GM19455 (cell line): ENCODE measurements around the gene CMSS1.
"Not testable (repeated sequence)": the region's sequence is repeated elsewhere in the genome, so short reads cannot be mapped to it uniquely, and the experiment has no call there.

Experiments used
- ATAC-seq: cut with Tn5 transposase; IDR thresholded peaks from one replicate; pipeline ENCODE4 v1.9.1; 2021; ENCODE audit not compliant: unreplicated experiment

The CMSS1 gene

DNA sequence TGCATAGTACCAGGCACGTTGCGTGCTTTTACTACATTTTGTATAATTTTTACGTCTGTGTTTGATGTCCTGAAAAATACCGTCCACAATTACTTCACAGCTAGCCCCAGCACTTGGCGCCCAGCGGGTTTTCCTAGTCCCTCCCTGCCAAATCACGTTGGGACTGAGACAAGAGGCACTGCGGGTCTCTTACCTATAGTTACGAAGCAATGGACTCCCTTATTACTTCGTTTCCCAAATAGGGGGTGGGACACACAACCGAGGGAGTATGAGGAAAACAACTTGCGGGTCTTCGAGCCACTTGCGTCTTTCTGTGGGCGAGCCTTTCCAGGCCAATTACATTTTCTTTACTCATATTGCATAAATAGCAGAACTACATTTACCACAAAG lies 620 bp upstream of the CMSS1 start:
- no peak for ATAC-seq

DNA sequence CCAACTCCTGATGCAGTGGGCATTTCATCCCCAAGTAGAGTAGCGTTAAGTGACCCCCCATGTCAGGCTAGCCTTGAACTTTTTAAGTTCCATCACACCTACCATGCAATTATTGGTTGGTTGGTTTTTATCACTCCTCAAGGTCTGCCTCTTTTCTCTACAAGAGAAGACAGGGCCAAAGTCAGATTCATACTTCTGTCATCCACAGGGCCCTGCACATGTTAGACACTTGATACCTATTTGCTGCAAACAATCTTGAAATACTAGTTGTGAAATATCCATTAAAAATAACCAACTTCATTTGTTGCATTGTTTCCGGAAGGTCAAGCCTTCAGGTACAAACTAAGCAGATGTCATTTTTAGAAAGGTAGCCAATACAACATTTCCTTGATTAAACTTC lies 1.2 kb downstream of the CMSS1 start:
- ATAC-seq, result no peak

DNA sequence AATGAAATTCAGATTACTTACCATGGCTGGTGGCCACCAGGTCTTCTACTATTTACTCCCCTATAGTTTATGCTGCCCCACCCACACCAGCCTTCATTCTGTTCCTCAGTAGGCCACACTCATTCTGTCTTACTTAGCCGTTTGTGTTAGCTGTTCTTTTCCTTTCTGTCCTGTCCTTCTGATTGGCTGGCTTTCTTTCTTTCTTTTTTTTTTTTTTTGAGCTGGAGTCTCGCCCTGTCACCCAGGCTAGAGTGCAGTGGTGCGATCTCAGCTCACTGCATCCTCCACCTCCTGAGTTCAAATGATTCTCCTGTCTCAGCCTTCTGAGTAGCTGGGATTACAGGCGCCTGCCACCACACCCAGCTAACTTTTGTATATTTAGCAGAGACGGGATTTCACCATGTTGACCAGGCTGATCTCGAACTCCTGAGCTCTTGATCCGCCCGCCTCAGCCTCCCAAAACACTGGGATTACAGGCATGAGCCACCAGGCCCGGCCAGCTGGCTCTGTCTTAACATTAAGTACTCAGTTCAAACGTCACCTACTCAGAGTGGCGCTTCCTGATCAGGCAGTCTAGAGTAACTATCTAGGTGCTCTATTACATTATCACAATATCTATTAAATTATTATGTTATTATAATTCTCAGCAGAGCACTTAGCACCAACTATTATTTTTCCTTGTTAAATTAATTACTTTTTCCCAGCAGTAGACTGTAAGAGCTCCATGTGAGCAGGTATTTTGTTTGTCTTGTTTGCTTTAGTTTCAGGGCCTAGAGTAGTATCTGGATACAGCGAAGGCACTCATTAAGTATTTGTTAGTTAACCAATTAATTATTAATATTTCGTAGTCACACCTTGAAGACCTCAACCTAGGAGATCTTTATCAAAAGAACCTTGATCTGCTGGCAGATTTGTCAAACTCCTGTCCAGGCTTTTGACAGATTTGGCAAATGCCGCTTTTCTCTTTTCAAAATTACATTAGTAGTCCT lies 6.4 kb downstream of the CMSS1 start:
- ATAC-seq, result no peak

DNA sequence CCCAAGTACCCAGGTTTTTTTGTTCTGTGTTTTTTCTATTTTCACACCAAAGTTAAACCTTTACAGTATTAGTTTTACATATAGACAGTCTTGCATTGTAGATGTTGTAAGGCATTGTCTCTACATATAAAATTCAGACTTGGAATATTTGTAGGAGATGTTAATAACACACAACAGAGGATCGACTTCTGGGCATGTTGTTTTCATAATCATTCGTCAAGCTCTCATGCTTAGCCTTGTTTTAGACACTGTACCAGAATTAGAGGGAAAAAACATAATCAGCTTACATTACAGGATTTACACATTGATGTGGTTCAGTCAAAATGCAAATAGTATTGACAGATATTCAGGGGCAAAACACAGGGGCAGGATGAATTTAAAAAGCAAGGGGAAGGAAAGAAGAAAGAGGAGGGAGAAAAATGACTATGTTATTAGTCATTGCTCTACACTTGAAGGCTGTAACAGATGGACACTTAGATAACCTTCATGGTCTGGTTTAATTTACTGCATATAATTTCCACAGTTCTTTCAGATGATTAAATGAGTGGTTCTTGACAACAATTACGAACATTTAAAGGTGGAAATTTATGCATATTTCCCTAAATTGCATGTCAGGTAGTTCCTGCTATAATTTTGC lies 7.5 kb downstream of the CMSS1 start:
- ATAC-seq, result no peak

DNA sequence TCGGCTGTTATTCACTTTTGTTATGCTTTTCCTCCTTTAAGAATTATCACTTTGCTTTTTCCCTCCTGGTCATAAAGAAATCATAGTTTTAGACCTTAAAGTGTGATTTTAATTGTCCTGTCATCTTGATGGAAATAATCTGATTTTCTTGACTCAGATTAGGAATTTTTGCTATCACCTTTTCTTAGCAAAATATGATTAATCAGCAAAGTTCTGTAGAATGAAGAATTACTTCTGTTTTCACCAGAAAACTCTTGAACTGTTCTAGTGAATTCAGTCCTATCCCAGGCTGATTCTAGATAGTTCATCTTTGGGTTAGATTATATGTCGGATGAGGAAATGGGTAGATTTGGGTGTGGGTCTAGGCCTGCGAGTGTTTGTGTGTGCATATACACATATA lies 12.2 kb downstream of the CMSS1 start:
- ATAC-seq, result no peak

DNA sequence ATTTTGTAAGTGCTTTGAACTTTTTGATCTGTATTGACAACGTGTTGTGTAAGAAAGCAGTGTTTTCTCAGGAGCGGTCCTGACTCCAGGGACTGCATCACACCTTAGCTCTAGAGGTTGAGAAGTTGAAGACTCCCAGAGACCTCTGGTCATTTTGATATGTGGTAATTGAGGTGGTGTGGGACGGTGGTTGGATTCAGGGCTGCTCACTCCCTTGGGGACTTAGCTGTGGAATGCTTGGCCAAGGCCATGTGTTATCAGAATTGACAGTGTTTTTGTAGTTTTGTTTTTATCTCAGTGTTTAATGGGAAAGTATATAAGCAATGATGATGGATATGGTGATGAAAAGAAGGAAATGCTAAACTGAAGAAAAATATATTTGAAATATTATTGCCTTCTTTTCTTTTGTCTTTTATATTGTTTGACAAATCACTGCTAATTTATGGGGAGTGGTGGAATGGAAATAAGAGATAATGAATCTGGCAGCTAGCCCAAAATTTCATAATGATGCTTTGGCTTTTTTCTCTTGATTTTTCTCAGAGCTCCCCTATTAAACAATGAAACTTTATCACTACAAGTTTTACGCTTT lies 16.0 kb downstream of the CMSS1 start:
- no peak for ATAC-seq

DNA sequence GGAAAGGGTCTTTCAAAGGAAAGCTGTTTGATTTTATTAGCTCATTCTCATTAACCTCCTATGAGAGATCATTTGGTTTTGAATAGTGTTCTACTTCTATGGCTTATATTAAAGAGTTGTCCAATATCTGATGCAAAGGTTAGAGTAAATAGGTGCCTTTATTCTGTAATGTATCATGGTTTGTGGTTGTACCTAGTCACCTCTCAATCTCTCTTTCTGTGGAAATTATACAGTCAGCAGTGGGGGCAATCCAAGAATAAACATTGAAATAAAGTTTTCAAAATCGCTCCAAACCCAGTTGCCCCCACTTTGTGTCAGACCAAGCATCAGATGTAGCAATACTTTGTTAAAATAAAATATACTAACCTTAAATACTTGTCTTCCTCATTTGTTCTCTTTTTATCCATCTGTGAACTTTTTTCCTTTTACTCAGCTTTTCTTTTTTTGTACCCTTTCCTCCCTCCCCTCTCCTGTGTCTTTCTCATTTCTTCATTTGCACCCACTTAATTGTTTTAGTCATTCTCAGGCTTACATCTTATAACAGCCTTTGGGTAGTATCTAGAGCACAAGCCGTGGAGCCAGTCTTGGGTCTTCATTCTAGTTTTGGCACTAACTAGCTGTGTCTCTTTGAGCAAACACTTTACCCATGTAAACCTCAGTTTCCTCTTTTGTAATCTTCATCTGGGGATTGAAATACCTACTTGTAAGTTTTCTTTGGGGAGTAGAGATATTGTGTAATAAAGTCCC lies 16.7 kb downstream of the CMSS1 start:
- no peak for ATAC-seq

DNA sequence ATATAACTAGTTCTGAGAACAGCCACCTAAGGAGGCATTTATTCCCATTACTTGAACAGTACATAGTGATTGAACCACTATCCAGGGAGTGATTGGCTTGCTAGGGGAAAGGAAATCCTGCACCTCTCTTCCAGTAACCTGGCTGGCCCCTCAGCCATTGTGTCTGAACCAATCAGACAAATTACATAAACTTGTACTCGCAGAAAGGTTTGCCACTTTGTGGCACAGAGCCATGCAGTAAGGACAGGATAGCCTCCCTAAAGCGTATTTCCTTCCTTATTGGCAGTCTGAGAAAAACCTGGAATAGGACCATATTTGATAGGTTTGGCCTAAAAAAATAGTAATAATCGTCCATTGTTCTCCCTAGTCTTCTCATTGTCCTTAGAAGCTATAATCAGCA lies 19.0 kb downstream of the CMSS1 start:
- no peak for ATAC-seq

DNA sequence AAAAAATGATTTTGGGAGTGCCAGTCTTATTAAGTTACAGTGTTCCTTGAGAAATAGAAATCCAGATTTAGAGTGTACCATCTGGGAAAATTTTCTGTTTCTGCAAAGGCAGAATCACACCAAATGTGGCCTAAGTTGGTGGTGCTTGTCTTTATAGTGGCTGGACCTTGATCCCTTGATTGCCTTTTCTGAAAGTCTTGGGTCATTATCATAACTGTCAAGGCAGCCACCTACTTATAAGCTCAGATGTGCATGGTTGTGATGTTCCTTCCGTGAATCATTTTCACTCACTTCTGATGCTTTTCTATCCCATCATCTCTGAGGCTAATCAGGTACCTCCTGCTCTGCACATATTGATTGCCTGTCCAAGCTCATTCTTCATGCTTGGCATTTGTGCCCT lies 20.1 kb downstream of the CMSS1 start:
- ATAC-seq, result no peak

DNA sequence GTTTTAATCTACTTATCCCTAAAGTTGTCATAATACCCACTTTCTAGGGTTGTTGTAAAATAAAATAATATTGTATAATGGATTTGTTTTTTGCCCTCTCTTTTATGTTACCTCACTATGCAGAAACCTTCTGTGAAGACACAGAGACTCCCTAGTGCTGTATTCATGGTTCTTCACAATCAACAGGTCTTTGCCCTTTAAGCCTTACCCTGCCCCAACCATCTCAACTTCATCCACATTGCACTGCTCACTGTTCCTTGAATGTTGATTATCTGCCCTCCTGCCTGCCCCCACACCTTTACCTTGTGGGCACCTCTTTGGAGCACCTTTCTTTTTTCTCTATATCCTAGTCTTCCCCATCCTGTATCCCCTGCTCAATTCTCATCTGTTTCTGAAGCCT lies 21.1 kb downstream of the CMSS1 start:
- ATAC-seq, result no peak

DNA sequence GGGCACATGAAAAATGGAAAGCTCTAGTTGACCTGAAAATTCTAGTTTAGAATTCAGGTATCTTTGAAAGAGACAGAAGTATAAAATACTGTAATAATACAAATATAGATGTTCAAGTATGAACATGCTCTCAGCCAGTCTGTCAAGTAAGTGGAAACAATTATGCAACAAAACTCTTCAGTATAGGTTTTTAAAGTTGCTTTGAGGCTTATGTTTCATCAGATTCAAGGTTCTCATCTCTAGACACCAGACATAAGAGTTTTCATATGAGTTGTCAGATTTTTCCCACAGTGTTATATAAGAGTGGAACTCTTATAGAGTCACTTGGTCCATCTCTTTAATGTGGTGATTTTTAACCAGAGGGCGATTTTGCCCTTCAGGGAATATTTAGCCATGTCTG lies 22.0 kb downstream of the CMSS1 start:
- ATAC-seq, result no peak

DNA sequence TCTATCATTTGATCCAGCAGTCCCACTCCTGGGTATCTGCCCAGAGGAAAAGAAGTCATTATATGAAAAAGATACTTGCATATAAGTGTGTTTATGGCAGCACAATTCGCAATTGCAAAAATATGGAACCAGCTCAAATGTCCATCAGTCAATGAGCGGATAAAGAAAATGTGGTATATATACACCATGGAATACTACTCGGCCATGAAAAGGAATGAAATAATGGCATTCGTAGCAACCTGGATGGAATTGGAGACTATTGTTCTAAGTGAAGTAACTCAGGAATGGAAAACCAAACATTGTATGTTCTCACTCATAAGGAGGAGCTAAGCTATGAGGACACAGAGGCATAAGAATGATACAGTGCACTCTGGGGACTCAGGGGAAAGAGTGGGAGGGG lies 24.3 kb downstream of the CMSS1 start:
- ATAC-seq, result not testable (repeated sequence)

DNA sequence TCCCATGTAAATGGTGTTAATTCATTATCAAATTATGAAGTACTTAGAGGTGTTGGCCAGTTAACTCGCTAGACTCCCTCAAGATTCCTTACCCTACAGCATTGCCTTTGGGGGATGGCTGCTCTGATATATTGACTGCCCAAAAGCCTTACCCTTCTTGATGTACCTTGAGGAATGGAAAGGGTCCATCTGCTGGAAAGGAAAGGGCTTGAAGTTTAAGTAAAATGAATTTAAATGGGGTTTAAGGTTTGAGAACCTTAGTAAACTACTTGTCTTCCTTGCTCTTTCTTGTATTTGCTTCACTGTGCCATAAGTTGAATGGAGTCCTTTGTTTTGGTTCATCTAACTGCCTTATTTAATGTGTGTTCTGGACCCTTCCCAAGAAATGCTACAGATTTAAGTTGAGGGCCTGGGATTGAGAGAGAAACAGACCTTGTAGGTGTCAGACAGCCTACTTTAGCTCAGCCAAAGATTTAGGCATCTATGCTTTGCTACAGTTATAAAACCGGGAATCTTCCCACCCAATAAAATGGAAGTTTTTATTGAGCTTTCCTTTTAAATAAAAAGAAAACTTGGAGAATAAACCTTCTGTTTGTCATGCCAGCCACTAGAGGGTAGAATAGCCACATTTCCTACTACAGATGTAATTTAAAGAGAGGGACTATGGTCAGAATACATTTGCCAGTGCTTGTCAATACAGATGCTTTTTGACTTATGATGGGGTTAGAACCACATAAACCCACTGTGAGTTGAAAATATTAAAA lies 25.3 kb downstream of the CMSS1 start:
- no peak for ATAC-seq

DNA sequence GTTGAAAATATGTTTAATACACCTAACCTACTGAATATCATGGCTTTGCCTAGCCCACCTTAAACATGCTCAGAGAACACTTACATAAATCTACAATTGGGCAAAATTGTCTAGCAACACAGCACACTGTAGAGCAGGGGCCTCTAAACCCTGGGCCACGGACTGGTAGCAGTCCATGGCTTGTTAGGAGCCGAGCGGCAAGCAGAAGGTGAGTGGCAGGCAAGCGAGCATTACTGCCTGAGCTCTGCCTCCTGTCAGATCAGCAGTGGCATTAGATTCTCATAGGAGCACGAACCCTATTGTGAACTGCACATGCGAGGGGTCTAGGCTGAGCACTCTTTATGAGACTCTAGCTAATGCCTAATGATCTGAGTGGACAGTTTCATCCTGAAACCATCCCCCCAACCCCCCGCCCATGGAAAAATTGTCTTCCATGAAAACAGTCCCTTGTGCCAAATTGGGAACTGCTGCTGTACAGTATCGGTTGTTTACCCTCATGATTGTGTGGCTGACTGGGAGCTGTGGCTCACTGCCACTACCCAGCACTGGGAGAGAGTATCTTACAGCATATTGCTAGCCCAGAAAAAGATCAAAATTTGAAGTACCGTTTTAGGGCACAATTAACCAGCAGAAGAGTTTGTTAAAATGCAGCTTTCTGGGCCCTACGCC lies 26.1 kb downstream of the CMSS1 start:
- no peak for ATAC-seq

DNA sequence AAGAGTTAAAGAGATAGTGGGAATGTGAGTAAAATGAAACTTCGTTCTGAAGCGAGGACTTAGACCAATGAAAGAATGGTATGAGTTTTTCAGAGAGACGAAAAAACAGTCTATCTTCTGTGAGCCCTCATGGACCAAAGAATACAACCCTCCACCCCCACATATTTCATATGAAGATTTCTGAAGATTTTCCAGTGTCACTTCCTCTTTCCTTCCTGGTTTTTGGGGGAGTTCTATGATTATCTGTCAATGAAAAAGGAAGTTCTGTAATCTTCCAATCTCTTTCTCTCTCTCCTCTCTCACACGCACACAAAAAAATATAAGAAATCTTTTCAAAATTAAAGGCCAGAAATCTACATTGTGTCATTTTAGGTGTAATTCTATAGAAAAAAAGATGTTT lies 27.7 kb downstream of the CMSS1 start:
- no peak for ATAC-seq

DNA sequence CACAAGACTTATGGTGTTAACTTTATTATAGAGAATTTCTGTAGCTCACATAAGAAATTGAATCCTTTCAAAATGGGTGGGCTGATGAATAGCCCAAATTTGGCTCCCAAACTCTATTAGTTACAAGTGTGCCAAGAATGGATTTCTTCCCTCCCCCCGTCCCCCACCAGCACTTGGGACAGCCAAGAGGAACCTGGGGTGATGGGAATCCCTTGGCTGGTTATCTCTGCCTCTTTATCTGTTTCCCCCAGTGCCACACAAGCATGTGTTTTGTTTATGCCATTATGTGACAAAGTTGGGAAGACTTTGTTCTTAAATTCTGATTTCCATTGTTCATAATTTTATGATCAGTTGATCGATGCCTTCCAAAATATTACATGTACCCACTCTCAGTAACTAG lies 28.3 kb downstream of the CMSS1 start:
- ATAC-seq, result no peak

DNA sequence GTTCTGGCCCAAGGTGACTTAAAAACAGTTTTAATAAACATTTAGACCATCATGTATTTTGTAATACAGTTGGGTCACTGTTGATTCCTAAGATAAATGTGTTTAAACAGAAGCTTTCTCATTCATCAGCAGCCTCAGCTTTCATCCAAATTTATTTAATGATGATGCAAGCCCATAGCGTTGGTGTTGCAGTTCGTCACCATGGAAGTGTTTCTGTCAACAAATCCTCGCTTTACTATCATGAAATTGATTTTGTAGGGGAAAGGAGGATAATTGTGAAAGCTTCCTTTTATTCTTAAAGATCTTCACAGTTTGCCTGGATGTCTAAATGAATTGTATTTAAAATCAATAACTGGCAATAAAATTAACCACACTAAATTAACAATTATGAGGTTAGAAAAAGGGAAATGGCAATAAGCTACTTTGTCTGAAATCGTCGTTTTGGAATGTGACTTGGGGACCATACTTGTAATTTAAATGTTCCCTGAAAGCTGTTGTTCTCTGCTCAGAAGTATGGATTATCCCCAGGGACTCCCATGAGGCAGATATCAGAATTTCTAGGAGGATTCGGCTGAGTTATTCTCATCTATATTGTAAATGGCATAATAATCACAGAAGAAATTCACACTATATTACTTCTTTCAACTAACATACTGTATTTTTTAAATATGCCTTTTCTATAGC lies 29.0 kb downstream of the CMSS1 start:
- no peak for ATAC-seq

DNA sequence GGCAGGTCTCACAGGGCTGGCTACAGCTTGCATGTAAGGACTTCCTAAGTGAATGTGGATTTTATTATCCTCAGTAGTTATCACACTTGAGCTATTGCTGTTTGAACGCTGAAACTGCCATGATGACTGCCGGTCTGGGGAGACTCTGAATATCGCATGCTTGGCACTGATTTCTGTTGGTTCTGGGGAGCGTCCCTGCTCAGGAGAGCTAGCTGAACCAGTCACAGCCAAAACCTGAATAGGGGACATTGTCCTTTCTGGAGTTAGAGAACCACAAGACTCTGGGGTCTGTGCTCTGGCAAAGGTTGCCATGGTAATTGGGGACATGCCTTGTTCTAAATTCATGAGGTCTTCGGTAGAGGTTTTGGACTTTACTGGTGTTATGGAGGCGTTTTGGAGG lies 30.8 kb downstream of the CMSS1 start:
- ATAC-seq, result no peak

DNA sequence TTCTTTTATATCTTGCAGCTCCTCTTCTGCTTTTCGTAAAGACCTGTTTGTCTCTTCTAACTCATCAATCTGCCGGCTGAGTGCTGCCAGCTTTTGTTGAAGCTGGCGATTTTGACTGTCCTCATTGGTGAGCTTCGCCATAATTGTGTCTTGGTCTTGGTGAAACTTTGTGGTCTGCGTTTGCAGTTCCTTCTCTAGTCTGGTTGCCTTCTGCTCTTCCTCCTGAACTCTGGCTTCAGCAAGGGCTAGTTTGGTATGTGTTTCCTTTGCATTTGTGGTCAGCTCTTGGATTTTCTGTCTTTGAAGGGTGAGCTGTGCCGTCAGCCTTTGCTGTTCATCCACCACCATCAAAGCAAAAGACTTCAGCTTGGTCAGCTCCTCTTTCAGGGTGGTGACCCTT lies 32.9 kb downstream of the CMSS1 start:
- ATAC-seq, result no peak

DNA sequence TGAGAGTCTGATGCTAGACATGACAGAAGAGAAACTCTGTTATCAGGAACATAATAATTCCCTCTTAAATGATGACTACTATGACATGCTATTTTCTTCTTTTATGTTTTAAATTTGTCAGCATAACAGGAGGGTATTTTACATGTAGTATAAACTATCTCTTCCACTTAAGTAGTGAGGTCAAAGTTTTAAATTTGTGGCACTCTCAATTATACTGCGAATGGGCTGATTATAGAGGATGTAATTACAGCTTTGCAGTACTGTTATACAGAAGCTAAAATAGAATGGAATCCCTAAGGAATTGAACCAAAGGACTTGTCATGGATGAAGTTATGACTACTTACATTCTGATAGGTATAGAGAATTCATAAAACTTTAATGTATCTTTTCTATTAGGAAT lies 34.3 kb downstream of the CMSS1 start:
- no peak for ATAC-seq
